Measurements from ENCODE around the gene MRS2.

DNA sequence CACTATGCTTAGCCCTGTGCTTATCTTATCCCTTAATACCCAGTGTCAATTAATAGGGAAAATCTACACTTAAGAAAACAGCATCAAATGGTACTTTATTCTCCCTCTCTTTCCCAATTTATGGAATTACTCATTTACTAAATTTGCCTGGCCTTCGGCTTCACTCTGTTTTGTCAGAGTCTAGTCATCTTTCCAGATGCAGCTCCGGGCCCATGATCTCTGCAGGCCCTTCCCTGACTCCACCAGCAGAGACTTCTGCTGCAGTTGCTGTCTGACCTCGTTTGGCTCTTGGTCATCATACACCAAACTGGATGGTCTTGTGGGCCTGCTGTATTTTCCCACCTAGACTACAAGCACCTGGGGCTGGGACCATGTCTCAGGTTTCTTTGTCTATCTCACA, 27.4 kb downstream of the MRS2 start:
- TF ChIP-seq, protein P1, sequence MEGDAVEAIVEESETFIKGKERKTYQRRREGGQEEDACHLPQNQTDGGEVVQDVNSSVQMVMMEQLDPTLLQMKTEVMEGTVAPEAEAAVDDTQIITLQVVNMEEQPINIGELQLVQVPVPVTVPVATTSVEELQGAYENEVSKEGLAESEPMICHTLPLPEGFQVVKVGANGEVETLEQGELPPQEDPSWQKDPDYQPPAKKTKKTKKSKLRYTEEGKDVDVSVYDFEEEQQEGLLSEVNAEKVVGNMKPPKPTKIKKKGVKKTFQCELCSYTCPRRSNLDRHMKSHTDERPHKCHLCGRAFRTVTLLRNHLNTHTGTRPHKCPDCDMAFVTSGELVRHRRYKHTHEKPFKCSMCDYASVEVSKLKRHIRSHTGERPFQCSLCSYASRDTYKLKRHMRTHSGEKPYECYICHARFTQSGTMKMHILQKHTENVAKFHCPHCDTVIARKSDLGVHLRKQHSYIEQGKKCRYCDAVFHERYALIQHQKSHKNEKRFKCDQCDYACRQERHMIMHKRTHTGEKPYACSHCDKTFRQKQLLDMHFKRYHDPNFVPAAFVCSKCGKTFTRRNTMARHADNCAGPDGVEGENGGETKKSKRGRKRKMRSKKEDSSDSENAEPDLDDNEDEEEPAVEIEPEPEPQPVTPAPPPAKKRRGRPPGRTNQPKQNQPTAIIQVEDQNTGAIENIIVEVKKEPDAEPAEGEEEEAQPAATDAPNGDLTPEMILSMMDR (IDR thresholded peaks at IDR 0.05; ENCODE audit: low read depth, low read length): no peak
- no peak for TF ChIP-seq EZH2phosphoT487 (IDR thresholded peaks at IDR 0.05; ENCODE audit: low read depth)

All from OCI-LY3 (cell line).